ENCODE data around the gene UBC.
"Not testable (repeated sequence)": the region's sequence is repeated elsewhere in the genome, so short reads cannot be mapped to it uniquely, and the experiment has no call there.

UBC gene

DNA sequence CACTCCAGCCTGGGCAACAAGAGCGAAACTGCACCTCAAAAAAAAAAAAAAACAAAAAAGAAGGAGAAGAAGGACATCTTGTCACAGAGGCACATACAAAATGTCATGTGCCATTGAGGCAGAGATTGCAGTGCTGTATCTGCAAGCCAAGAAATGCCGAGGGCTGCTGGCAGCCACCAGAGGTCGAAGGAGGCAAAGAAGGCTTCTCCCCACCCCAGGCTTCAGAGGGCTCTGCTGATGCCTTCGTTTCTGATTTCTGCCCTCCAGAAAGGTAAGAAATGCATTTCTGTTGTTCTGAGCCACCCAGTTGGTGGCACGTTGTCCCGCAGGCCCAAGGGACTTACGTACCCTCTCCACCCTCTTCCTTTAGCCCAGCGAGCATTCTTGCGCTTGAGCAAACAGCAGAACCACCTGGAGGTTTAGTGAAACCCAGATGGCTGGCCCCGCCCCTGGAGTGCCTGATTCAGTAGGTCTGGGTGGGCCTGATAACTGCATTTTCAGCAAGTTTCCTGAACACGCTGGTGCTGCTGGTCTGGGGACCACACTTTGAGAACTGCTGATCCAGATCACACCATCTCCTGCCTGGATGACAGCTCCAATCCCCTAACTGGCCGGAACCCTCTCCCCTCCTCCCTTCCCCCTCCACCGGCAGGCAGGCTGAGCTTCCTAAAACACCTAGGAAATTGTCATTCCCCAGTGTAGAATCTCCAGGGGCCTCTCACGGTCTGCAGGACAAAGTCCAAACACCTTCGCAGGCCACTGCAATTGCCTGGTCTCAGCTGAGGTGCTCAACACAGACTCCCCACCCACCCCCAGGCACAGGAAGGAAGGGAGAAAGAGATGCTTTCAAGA lies 29.6 kb downstream of the UBC start:
- peak; percentile 44 for DNase-seq (ENCODE audit: low read depth)

DNA sequence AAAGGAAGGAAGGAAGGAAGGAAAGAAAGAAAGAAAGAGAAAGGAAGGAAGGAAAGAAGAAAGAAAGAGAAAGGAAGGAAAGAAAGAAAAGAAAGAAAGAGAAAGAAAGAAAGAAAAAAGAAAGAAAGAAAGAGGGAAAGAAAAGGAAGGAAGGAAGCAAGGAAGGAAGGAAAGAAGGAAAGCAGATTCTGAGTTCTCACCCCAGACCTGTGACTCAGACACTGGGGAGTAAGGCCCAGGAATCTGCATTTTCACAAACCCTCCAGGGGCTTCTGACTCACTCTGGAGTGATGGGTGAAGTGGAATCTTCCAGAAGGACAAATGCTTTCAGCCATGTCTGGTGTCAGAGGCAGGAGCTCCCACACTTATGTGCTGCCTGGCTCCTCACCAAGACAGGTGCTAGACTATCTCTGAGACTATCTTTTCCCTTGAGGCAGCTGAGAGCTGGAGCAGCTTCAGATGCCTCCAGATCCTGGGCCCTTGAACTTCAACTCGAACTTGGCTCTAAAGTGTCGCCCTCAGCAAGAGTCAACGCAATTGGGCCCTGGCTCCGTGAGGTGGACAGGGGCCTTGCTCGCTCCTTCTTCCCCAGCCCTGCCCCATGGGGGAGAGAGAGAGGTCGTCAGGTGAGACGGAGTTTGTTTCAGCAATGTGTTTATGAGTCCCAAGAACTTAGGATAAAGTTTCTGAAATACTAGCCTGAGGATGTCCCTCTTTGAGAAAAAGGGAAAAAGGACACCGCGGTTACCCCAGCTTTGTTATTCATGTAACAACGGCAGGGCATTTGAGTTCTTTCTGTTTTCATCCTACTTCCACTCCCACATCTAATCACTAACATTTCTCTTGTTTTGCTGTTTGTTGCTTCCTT lies 31.0 kb downstream of the UBC start:
- DNase-seq (ENCODE audit: low read depth): no peak

DNA sequence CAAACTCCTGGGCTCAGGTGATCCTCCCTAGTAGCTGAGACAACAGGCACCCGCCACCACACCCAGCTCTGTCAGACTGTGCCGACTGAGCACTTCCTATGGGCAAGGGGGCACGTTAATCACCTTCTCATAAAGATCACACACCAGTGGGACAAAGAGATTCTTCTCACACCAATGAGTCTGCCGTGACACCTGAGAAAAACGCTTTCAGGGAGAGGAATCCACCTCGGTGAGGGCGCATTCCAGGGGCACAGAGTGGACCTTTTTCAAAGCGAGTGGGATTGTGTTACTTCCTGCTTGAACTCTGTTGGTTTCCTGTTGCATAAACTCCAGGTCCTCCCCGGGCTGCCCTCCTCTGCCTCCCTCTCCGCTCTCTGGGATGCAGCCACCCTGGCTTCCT lies 33.3 kb downstream of the UBC start:
- DNase-seq (ENCODE audit: low read depth): no peak

DNA sequence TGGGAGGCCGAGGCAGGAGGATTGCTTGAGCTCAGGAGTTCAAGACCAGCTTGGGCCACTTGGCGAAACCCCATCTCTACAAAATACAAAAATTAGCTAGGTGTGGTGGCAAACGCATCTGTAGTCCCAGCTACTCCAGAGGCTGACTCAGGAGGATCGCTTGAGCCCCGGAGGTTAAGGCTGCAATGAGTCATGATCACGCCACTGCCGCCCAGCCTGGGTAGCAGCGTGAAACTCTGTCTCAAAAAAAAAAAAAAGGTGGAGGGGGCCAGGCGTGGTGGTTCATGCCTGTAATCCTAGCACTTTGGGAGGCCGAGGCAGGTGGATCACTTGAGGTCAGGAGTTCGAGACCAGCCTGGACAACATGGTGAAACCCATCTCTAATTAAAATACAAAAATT lies 34.1 kb downstream of the UBC start:
- not testable (repeated sequence) for DNase-seq (ENCODE audit: low read depth)

DNA sequence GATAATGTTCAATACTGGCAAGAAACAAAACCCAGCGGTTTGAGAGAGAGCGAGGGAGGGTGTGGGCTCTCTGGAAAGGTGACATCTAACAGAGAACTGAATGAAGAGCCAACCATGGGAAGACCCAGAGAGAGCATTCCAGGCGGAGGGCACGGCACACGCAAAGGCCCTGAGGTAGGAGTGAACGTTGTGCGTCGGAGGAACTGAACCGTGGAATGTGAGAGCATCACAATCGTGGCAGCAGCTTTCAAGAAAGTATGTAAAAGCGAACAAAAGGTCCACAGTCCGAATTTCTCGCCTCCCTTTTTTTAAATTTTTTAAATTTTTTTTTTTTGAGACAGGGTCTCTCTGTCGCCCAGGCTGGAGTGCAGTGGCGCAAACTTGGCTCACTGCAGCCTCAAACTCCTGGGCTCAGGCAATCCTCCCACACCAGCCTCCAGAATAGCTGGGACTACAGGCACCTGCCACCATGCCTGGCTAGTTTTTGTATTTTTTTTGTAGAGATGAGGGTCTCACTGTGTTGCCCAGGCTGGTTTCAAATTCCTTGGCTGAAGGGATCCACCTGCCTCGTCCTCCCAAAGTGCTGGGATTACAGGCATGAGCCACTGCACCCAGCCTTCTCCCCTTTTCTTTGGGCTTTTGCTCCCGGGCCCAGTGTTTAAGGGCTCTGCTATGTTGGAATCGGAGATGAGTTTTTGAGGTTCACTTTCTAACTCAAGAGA lies 35.5 kb downstream of the UBC start:
- no peak for DNase-seq (ENCODE audit: low read depth)

DNA sequence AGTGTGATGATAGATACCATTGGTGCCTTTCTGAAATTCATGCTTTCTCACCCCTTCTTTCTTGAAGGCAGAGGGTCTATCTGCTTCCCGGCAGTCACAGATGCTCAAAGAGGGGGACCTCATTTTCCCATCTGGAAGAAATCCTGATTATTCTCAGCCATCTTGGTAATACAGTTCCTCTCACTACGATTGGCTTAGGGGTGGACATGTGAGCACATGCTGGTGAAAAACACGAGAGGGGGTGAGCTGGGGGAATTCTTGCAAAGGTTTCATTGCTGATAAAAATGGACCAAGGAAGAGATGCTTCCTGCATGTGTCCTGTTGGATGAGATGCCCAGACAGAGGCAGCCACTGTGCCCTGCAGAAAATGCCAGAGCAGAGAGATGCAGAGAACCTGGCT lies 37.0 kb downstream of the UBC start:
- no peak for DNase-seq (ENCODE audit: low read depth)

DNA sequence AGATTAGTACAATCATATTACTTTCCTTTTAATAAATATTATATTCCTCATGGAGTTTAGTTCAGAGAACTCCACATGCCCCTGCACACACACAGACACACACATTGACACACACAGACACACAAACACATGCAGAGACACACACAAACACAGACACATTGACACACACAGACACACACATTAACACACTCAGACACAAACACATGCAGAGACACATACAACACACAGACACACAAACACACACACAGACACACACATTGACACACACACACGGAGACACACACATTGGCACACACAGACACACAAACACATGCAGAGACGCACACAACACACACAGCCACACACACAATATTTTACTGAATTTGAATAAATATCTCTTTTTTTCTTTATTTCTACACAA lies 38.3 kb downstream of the UBC start:
- DNase-seq (ENCODE audit: low read depth): no peak

DNA sequence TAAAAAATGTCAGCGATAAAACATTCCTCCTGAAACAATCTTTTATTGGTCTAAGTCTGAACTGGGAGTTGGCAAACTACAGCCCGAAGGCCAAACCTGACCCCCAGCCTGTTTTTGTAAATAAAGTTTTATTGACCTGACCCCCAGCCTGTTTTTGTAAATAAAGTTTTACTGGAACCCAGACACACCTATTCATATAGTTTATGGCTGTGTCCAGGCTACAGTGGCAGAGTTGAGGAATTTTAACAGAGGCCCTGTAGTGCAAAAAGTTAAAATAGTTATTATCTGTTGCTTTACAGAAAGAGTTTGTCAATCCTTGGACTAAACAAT lies 38.7 kb downstream of the UBC start:
- DNase-seq (ENCODE audit: low read depth): no peak

DNA sequence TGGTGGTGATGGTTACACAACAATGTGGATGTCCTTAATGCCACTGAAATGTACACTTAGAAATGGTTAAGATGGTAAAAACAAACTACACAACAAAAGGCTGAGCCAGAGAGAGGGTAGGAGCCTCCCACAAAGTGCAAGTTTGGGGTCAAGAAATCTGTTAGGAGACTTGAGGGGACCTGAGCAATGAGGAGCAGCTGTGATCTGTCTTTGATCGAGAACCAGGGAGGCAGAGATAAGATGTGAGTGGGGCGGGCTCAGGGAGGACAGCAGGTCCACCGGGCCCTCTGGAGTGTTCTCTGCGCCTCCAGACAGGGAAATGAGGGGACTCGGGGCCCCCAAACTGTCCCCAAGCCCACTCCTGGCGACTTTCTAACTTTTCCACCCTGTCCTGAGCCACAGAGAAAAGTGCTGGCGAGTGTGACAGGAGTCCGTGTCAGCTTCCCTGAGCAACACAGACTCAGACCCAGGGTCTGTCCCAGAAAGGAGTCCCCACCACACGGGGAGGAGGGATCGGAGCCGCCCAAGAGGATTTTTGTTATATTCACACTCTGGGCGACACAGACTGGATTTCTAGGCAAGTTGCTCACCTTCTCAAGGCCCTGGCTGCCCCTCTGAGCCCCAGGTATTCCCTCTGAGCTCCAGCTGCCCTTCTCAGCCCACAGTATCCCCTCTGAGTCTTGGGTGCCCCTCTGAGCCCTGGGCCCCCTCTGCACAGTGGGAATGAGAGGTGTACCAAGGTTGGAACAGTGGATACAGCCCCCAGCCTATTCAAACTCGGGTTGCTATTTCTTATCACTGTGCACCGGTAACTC lies 39.3 kb downstream of the UBC start:
- no peak for DNase-seq (ENCODE audit: low read depth)

DNA sequence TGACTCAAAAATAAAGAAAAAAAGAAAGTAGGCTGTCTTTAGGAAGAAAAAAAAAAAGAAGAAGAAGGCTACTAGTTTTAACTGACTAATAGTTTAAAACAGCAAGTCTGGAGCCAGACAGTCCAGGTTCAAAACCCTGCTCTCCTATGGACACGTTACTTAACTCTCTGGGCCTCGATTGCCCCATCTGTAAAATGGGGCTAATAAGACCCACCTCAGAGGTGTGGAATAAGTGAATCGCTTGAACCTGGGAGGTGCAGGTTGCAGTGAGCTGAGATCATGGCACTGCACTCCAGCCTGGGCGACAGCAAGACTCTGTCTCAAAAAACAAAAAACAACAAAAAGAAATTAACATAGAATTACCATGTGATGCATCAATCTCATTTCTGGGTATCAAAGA lies 40.3 kb downstream of the UBC start:
- DNase-seq (ENCODE audit: low read depth): no peak

DNA sequence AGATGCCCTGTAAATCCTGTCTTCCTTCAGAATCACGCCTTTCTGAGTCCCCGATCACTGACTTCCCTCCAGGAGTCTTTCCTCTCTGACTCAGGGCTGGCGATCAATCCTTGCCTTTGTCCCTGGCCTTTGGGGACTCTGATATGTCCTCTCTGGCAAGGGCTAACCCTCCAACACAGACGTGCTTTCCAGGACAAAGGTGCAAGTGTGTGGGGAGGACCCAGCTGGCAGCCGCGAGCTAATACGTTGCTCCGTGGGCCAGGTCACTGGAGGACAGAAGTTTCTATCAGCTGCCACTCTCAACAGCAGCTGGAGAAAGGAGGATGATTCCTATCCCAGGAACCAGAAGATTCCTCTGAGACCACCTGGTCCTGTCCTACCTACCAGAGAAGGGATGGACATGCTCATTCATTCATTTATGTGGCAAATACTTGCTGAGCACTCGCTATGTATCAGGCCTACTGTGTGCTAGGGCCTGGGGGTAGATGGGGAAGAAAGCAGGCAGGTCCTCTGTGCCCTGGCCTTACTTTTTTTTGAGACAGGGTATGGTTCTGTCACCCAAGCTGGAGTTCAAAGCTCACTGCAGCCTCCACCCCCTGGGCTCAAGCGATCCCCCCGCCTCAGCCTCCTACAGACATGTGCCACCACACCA lies 42.3 kb downstream of the UBC start:
- DNase-seq (ENCODE audit: low read depth): no peak

DNA sequence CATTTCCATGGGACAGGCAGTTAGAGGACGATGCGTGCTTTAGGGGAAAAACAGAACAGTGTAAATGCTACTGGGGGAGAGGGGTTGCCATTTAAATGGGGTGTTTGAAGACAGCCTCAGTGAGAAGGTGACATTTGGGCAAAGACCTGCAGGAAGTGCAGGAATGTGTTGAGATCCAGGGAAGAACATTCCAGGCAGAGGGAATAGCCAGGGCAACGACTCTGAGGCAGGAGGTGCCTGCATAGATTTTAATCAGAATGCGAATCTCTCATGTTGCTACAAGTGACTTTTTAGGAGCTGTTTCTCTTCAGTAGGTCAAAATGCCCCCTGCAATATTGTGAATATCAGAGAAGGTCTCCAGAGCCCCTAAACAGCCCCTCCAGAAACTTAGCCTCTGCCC lies 43.2 kb downstream of the UBC start:
- DNase-seq (ENCODE audit: low read depth): no peak

DNA sequence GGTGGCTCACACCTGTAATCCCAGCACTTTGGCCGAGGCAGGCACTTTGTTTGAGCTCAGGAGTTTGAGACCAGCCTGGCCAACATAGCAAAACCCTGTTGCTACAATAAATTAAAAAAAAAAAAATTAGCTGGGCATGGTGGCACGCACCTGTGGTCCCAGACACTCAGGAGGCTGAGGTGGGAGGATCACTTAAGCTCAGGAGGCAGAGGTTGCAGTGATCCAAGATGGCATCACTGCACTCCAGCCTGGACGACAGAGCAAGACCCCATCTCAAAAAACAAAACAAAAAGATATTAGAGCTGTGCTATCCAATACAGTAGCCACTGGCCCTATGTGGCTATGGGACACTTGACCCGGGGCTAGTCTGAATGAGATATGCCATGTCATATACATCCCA lies 43.9 kb downstream of the UBC start:
- DNase-seq (ENCODE audit: low read depth): no peak

DNA sequence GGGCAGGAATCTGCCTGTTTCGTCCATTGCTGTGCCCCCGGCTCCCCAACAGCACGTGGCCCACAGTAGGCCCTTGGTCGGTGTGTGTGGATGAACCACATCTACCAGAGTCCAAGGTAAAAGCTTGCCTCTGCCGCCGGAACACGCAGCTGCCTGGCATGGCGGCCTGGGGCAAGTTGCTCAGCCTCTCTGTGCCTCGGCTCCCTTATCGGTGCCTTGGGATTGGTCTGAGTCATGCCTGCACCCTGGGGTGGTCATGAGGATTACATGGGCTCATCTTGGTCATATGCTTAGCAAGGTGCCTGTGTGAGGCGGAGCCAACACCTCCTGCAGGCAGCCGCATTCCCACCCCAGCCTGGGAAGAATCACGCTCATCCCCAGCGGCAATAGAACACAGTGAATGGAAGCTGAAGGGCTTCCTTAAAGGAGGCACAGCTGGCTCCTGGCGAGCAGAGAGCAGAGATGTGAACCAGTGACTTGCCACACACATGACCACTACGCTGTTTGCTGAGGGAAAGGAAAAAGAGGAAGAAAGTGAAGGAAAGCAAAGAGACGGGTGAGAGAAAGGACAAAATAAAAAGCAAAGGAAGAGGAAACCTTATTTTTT lies 45.3 kb downstream of the UBC start:
- DNase-seq (ENCODE audit: low read depth): peak; percentile 50

DNA sequence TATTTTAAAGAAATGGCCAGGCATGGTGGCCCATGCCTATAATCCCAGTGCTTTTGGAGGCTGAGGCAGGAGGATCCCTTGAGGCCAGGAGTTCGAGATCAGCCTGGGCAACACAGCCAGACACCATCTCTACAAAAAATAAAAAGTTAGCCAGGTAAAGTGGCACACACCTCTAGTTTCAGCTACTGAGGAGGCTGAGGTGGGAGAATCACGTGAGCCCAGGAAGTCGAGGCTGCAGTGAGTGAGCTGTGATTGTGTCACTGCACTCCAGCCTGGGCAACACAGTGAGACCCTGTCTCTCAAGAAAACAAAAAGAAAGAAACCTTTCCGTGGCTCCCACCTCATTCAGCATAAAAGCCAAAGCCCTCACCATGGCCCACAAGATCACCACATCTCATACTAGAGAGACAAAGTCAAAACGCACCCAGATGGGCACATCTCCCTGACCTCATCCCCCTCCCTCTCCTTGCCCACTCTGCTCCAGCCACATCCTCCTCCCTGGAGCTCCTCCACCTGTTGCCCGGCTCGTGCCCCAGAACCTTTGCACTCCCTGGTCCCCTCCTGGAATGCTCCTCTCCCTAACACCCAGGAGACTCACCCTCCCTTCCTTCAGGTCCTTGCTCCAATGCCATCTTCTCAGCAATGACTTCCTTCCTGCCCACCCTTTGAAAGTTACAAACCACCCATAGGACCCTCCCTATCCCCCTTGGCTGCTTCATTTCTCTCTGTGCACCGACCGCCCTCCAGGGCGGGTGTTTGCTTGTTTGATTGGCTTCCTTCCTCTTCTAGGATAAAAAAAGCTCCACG lies 46.0 kb downstream of the UBC start:
- DNase-seq (ENCODE audit: low read depth): no peak

DNA sequence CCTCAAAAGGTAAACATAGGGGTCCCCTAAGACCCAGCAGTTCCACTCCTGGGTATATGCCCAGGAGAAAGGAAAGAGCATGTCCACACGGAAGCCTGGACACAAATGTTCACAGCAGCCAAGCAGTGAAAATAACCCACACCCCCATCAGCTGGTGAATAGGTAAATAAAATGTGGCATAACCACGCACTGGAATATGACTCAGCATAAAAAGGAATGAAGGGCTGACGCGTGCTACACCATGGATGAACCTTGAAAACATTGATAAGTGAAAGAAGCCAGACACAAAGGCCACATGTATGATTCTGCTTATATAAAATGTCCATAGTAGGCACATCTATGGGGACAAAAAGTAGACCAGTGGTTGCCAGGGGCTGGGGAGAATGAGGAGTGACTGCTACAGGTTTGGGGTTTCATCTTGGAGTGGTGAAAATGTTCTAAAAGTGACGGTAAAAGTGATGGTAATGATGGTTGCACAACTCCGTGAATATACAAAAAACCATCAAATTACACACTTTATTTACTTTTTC lies 47.0 kb downstream of the UBC start:
- no peak for DNase-seq (ENCODE audit: low read depth)

DNA sequence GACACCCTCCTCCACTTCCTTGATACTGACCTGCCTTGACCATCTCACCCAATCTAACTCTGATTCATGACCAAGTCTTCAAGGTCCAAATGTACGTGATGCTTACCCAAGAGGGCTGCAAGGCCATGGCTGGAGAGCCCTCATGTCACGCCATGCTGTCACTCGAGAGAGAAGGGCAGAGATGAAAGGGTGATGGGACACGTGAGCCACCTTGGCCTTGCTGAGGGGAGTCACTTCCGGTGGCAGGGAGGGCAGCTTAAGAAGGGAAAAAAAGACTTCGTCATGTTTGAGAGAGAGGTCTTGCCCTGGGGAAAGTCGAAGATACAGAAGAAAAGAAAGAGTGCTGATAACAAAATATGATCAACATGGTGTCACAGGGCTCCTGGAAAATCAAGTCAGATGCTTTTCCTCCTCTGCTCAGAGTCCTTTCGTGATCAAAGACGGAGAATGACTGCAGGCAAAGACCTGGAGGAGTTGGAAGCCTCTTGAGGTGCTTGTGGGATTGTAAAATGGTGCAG lies 47.5 kb downstream of the UBC start:
- no peak for DNase-seq (ENCODE audit: low read depth)

DNA sequence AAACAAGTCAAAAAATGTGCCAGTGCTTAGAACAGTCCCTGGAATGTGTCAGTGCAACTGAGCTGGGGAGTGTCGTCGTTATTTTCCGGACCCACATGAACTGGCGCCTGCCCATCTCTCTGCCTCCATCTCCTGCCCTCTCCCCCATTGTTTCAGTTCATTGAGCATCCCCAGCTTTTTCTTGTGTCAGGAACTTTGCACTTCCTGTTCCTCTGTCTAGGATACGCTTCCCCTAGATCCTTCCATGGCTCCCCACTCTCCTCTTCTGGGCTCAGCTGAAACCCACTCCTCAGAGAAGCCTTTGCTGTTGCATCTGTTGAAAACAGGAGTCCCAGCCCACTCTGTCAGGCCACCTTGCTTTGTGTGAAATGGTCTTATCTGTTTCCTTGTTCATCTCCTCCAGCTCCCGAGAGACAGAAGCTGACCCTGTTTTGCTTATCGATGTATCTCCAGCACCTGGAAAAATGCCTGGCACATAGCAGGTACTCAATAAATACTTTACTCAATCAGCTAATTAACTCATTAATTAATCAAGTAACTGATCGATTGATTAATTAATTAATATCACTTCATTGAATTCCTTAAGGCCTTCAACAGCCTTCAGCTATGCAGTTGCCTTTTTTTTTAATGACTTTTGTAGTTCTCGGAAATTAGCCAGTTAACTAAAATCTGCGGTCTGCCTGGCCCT lies 48.1 kb downstream of the UBC start:
- DNase-seq (ENCODE audit: low read depth): no peak

DNA sequence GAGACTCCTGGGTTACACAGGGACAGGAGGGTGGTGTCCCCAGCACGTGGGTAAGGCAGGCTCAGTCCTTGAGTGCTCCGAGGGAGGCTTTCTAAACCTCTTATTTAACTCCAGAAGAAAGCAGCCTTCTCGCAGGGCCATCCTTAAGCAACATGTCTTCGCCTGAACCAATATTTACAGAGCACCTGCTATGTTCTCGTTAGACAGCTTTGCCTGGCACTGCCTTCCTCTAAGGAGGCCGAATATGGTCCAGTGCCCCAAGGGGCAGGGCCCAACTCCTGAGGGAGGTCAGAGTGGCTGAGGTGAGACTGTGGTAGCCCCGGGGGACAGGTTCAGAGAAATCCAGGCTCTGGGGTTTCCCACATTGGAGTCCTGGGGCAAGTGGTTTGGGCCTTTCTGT lies 48.7 kb downstream of the UBC start:
- no peak for DNase-seq (ENCODE audit: low read depth)

All from CMK (cell line).